Erythroblast (primary cell): ENCODE measurements around the gene SDHB.

Source experiments
- GATA1 ChIP-seq: IDR thresholded peaks from 2 replicates; pipeline ENCODE4 v1.6.1; 2011; ENCODE audit warnings: low read depth, mild to moderate bottlenecking, control low read depth, low read length, moderate library complexity
- POLR2A ChIP-seq: IDR thresholded peaks from 2 replicates; pipeline ENCODE4 v1.6.1; 2011; ENCODE audit warnings: mild to moderate bottlenecking, low read length

- no peak for TF ChIP-seq POLR2A
- TF ChIP-seq GATA1 = no peak
These were observed 40.1 kb upstream of the SDHB start for GRCh38 chr1:17093822-17094393.
